RWPE1 (cell line): ENCODE data around the gene KCNG3.

Source experiments
- CTCF ChIA-PET: fragments of 350-600 bp; sonication (Branson Sonifier 250); formaldehyde crosslinking; extraction: SDS; loops from one replicate; lab custom pipeline; 2021; lab: Yijun Ruan, JAX
- POLR2A ChIA-PET: fragments of 400-600 bp; formaldehyde crosslinking; extraction: SDS; loops from one replicate; lab custom pipeline; 2020; ENCODE audit warnings: antibody characterized with exemption; ENCODE audit not compliant: low non-redundant PET; lab: Yijun Ruan, JAX
- DNase-seq: peaks from one replicate; pipeline ENCODE4 v3.0.0; 2012; ENCODE audit warnings: low spot score
- H3K27ac ChIP-seq: fragments of 450-650 bp; 2 replicates; pipeline ENCODE4 v1.5.1; 2017
- TF ChIP-seq, protein P1 (sequence below): fragments of 450-650 bp; conservative IDR thresholded peaks from 2 replicates; pipeline ENCODE4 v1.5.1; 2017; ENCODE audit warnings: low read depth, mild to moderate bottlenecking

The KCNG3 gene

DNA sequence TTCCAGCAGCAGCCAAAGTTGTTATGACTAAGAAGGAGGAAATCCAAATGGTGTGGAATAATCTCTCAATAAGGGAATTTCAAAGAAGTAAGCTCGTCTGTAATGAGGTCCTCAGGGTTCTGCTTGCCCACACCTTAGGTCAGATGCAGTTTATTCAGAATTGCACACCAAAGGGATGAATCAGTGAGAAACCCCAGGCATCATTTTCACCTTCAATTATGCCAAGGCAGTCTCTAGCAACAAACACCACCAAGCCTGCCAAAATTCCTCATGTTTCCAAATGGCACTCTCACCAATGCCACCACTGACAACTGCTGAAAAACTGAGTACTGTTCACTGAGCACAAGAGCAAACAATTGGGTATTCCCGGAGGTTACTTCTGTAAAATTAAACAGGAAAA, 43.6 kb downstream of the KCNG3 start:
- H3K27ac ChIP-seq = no peak overlapping the region
- peak; percentile 17 for DNase-seq
- CTCF ChIA-PET = no interaction called here
- POLR2A ChIA-PET = no interaction called here
- TF ChIP-seq, protein P1, sequence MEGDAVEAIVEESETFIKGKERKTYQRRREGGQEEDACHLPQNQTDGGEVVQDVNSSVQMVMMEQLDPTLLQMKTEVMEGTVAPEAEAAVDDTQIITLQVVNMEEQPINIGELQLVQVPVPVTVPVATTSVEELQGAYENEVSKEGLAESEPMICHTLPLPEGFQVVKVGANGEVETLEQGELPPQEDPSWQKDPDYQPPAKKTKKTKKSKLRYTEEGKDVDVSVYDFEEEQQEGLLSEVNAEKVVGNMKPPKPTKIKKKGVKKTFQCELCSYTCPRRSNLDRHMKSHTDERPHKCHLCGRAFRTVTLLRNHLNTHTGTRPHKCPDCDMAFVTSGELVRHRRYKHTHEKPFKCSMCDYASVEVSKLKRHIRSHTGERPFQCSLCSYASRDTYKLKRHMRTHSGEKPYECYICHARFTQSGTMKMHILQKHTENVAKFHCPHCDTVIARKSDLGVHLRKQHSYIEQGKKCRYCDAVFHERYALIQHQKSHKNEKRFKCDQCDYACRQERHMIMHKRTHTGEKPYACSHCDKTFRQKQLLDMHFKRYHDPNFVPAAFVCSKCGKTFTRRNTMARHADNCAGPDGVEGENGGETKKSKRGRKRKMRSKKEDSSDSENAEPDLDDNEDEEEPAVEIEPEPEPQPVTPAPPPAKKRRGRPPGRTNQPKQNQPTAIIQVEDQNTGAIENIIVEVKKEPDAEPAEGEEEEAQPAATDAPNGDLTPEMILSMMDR = no peak

DNA sequence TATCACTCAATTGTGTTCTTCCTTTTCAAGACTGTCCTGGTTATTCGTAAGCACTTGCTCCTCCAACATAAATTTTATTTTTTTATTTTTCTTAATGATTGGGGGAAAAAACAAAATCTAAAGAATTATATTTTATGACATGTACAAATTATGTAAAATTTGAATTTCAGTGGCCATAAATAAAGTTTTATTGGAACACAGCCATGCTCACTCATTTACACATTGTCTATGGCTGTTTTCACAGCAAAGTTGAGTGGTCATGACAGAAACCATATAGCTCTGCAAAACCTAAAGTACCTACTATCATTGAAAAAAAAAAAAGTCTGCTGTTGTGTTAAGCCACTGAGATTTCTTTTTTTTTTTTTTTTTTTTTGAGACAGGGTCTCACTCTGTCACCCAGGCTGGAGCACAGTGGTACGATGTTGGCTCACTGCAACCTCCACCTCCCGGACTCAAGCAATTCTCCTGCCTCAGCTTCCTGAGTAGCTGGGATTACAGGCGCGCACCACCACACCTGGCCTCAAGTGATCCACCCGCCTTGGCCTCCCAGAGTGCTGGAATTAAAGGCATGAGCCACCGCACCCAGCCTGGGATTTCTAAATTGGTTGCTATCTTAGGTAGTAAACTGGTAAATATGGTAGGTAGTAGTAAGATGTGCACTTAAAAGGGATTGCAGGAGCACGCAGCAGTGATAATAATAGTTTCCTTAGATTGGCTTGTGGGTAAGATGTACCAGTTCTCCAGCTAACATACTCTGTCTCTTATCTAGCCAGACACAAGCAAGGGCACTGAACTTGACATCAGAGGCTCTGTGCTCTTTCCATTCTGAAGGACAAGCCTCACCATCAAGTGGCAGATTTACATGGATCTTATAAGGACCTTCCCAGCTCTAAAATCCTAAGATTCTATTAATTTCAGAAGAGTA, 44.4 kb downstream of the KCNG3 start:
- no peak for DNase-seq
- CTCF ChIA-PET = no interaction called here
- POLR2A ChIA-PET = no interaction called here
- TF ChIP-seq, protein P1 = no peak
- H3K27ac ChIP-seq = no peak overlapping the region

DNA sequence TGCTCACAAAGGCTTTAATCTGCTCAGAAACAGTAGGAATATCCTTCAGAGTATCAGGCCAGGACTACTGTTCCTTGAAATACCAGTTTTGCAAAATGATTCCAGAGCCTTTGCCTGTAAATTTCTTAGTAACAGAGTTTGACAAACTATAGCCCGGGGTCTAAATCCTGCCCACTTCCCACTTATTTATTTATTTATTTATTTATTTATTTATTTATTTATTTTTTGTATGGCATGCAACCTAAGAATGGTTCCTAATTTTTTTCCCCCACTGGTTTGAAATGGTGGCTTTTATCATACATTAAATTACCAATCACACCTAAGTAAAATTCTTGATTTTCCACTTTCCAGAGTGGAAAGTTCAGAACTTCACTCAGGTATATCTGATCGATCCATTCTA, 45.6 kb downstream of the KCNG3 start:
- POLR2A ChIA-PET = no interaction called here
- TF ChIP-seq, protein P1 = no peak
- H3K27ac ChIP-seq = no peak overlapping the region
- DNase-seq = no peak
- CTCF ChIA-PET = interaction anchor here (0.6 kb wide), 1 partner anchor 164 kb away, joined by 3 read pairs; no protein-coding TSS in a partner anchor

DNA sequence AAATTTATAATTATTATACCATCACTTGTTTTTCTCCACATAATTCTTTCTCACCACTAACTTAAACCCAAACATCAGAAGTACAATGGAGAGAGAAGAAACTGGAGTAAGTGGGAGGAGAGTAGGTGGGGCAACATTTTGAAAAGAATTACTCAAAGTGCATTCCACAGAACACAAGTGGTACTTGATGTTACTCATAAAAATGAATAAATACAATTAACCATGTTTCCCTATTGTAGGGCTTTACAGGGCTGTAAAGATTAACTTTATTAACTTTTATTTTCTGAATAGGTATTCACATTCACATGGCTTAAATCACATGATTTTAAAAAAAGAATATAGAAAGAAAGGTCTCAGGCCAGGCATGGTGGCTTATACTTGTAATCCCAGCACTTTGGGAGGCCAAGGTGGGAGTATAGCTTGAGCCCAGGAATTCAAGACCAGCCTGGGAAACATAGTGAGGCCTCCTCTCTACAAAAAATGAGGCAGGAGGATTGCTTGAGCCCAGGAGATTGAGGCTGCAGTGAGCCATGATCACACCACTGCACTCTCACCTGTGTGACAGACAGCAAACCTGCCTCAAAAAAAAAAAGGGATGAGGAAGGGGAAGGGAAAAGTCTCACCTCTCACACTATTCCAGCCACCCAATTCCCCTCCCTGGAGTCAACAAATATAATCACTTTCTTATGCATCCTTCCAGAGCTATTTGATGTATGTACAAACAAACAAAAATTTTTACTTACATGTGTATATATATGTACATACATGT, 47.1 kb downstream of the KCNG3 start:
- POLR2A ChIA-PET = interaction anchor here (0.6 kb wide), 1 partner anchor 85 kb away, joined by 3 read pairs; no protein-coding TSS in a partner anchor
- no peak overlapping the region for H3K27ac ChIP-seq
- CTCF ChIA-PET = interaction anchor here (0.6 to 0.7 kb wide), 3 partner anchors 46 to 265 kb away, joined by 4 to 8 read pairs (median 5); no protein-coding TSS in a partner anchor
- TF ChIP-seq, protein P1 = no peak
- no peak for DNase-seq

DNA sequence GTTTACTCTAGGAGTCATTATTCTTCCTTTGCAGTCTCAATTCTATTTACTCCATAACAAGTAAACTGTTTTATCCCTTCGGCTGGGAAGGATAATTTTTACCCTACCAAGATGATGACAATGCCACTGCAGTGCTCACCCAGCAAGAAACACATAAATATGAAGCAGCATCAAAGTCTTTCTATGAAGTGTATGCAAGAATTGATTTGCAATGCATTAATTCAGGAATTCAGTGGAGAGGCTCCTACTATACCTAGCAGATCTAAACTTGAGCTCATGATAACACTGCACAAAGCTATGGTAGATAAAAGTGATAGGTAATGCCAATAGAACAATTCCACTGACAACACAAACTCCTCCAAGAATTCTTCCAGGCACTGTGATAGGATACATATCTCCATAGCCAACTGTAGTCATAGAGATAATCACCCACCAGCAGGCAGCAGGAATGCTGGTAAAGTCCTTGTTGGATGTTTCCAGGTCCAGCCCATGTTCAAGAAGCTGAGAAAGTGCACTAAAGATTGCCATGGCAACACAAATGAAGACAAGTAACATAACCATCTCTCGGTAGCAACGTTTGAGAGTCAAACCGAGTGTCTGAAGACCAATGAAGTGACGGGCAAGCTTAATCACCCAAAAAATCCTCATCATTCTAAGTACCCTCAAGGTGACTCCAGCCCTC, 49.9 kb downstream of the KCNG3 start:
- no peak for DNase-seq
- ChIA-PET POLR2A (no interaction called here), CTCF (no interaction called here)
- H3K27ac ChIP-seq = no peak overlapping the region
- TF ChIP-seq, protein P1 = no peak

GRCh38 chr2:42442774-42443173, 51.0 kb downstream of the KCNG3 start:
- TF ChIP-seq, protein P1 = no peak
- ChIA-PET CTCF (interaction anchor here (0.6 kb wide), 1 partner anchor 96 kb away, joined by 4 read pairs; no protein-coding TSS in a partner anchor), POLR2A (no interaction called here)
- DNase-seq = no peak
- no peak overlapping the region for H3K27ac ChIP-seq
